Hepatocyte (in vitro differentiated cells): ENCODE results near the gene KIAA2012. TPM values are rescaled to one million over a fixed set of nuclear protein-coding genes. Genes with fewer than 3 reads are reported as not detected.
A peak's percentile ranks its signal among the peaks of the same experiment; 100 is the strongest.

Experiments used
- DNase-seq: peaks from one replicate; pipeline ENCODE4 v3.0.0-alpha.2; 2016; ENCODE audit warnings: low spot score
- H2AFZ ChIP-seq: fragments of 200-600 bp; sonication (generic); 2 replicates; pipeline ENCODE4 v1.6.0; 2016; ENCODE audit warnings: antibody characterized with exemption, mild to moderate bottlenecking
- H3K27ac ChIP-seq: fragments of 200-600 bp; sonication (generic); 2 replicates; pipeline ENCODE4 v1.5.1; 2016; ENCODE audit warnings: mild to moderate bottlenecking
- H3K27me3 ChIP-seq: fragments of 200-600 bp; sonication (generic); 2 replicates; pipeline ENCODE4 v1.6.1; 2016
- H3K36me3 ChIP-seq: fragments of 200-600 bp; sonication (generic); replicated peaks from 2 replicates; pipeline ENCODE4 v1.5.1; 2016; ENCODE audit warnings: low read depth; ENCODE audit not compliant: insufficient read depth
- H3K4me1 ChIP-seq: fragments of 200-600 bp; sonication (generic); 2 replicates; pipeline ENCODE4 v1.5.1; 2016; ENCODE audit warnings: mild to moderate bottlenecking, moderate library complexity; ENCODE audit not compliant: insufficient read depth
- H3K4me2 ChIP-seq: fragments of 200-600 bp; sonication (generic); 2 replicates; pipeline ENCODE4 v1.6.0; 2016
- H3K4me3 ChIP-seq: fragments of 200-600 bp; sonication (generic); 2 replicates; pipeline ENCODE4 v1.5.1; 2016; ENCODE audit warnings: mild to moderate bottlenecking
- H3K79me2 ChIP-seq: fragments of 200-600 bp; sonication (generic); 2 replicates; pipeline ENCODE4 v1.6.0; 2017; ENCODE audit warnings: mild to moderate bottlenecking
- H3K9me2 ChIP-seq: fragments of 200-600 bp; sonication (generic); replicated peaks from 2 replicates; pipeline ENCODE4 v1.6.0; 2017; ENCODE audit warnings: mild to moderate bottlenecking; ENCODE audit not compliant: insufficient read depth
- H3K9me3 ChIP-seq: fragments of 200-600 bp; sonication (generic); 2 replicates; pipeline ENCODE4 v1.5.1; 2016; ENCODE audit warnings: low read depth, mild to moderate bottlenecking
- H4K20me1 ChIP-seq: fragments of 200-600 bp; sonication (generic); 2 replicates; pipeline ENCODE4 v1.6.0; 2016; ENCODE audit warnings: mild to moderate bottlenecking; ENCODE audit not compliant: insufficient read depth, poor library complexity, severe bottlenecking
- CTCF ChIP-seq: fragments of 200-600 bp; sonication (generic); IDR thresholded peaks from 2 replicates; pipeline ENCODE4 v1.5.1; 2016; ENCODE audit warnings: antibody characterized with exemption, mild to moderate bottlenecking; ENCODE audit not compliant: poor library complexity
- EZH2 ChIP-seq: fragments of 200-600 bp; sonication (generic); IDR thresholded peaks from 2 replicates; pipeline ENCODE4 v1.6.1; 2016; ENCODE audit warnings: antibody characterized with exemption, mild to moderate bottlenecking, borderline replicate concordance
- EZH2phosphoT487 ChIP-seq: fragments of 200-600 bp; sonication (generic); IDR thresholded peaks from one replicate; pipeline ENCODE4 v1.6.1; 2018; ENCODE audit warnings: antibody characterized with exemption, mild to moderate bottlenecking, low read depth, moderate library complexity; ENCODE audit not compliant: unreplicated experiment, severe bottlenecking
- WGBS: methylation state at CpG from one replicate; pipeline ENCODE4 v1.1.6; 2016; ENCODE audit warnings: low lambda C conversion rate; ENCODE audit errors: missing lambda C conversion rate; 5-methylcytosine and 5-hydroxymethylcytosine counted together
- polyA plus RNA-seq: library from polyadenylated mRNA; unstranded; fragments of >200 nt; fragmentation: Nextera tagmentation; extraction: Ambion mirVana; gene quantifications from 2 replicates; pipeline ENCODE4 v1.2.1, GENCODE V29; 2016
- total RNA-seq: library from RNA; depleted of rRNA; stranded (reverse); fragments of >200 nt; gene quantifications from 2 replicates; pipeline ENCODE4 v1.2.3, GENCODE V29; 2014

The KIAA2012 gene
- total and polyA plus RNA-seq, 2 experiments from 2014 or later = 0.27 TPM; not detected in 1

GRCh38 chr2:202061695-202062094 is 11.4 kb upstream of the KIAA2012 start:
- 97% methylated on average over 2 of the region's 2 CpGs for WGBS
- peaks cover 11% of the 10 kb centered on the region for H3K4me1 ChIP-seq

GRCh38 chr2:202064171-202064880 is 8.7 kb upstream of the KIAA2012 start:
- no peaks in the 10 kb centered on the region for H3K27me3 ChIP-seq
- H4K20me1 ChIP-seq = no peaks in the 10 kb centered on the region
- no peaks in the 10 kb centered on the region for H3K79me2 ChIP-seq
- H3K9me2 ChIP-seq = no peaks in the 10 kb centered on the region
- H2AFZ ChIP-seq = no peak overlapping the region
- no peak overlapping the region for H3K4me3 ChIP-seq
- WGBS = 21% methylated on average over 3 of the region's 3 CpGs
- peak overlapping the region; percentile 33 for H3K4me2 ChIP-seq
- no peaks in the 10 kb centered on the region for H3K36me3 ChIP-seq
- no peaks in the 10 kb centered on the region for H3K9me3 ChIP-seq
- TF ChIP-seq EZH2 (no peak), CTCF (no peak), EZH2phosphoT487 (no peak)
- H3K4me1 ChIP-seq = peaks cover 22% of the 10 kb centered on the region
- DNase-seq = peak; percentile 83
- peak overlapping the region; percentile 82 for H3K27ac ChIP-seq

More at GRCh38 chr2:202061695-202062094, 11.4 kb upstream of the KIAA2012 start:
- Histone ChIP-seq H3K4me3 (no peak overlapping the region), H3K9me2 (no peaks in the 10 kb centered on the region), H4K20me1 (no peaks in the 10 kb centered on the region), H3K27me3 (no peaks in the 10 kb centered on the region), H3K79me2 (no peaks in the 10 kb centered on the region), H3K9me3 (no peaks in the 10 kb centered on the region), H2AFZ (no peak overlapping the region), H3K4me2 (no peak overlapping the region), H3K36me3 (no peaks in the 10 kb centered on the region), H3K27ac (no peak overlapping the region)
- TF ChIP-seq EZH2 (no peak), CTCF (no peak), EZH2phosphoT487 (no peak)
- DNase-seq = no peak

- H4K20me1 ChIP-seq = no peaks in the 10 kb centered on the region
- no peak overlapping the region for H3K4me3 ChIP-seq
- H3K79me2 ChIP-seq = no peaks in the 10 kb centered on the region
- no peak overlapping the region for H3K4me2 ChIP-seq
- no peak for DNase-seq
- TF ChIP-seq CTCF = no peak
- TF ChIP-seq EZH2phosphoT487 = no peak
- TF ChIP-seq EZH2 = no peak
- H2AFZ ChIP-seq = no peak overlapping the region
- WGBS = 85% methylated on average over 3 of the region's 3 CpGs
- peak overlapping the region; percentile 82 for H3K27ac ChIP-seq
- no peaks in the 10 kb centered on the region for H3K9me2 ChIP-seq
- H3K9me3 ChIP-seq = no peaks in the 10 kb centered on the region
- H3K36me3 ChIP-seq = no peaks in the 10 kb centered on the region
- peaks cover 26% of the 10 kb centered on the region for H3K4me1 ChIP-seq
- H3K27me3 ChIP-seq = no peaks in the 10 kb centered on the region
These were observed 8.2 kb upstream of the KIAA2012 start for GRCh38 chr2:202064881-202065230.
